Anterior cingulate cortex (tissue), 58 donors: Measurements from ENCODE around the gene NUDT14.

Source experiments
- DNase-seq, 58 donors: peaks; one replicate each; lab custom pipeline; 2025; lab: John Stamatoyannopoulos, UW

Gene NUDT14

GRCh38 chr14:105149146-105149781 lies 31.8 kb downstream of the NUDT14 start:
- DNase-seq, result no peak

GRCh38 chr14:105148604-105149145 lies 32.4 kb downstream of the NUDT14 start:
- DNase-seq, result no peak

GRCh38 chr14:105147671-105148603 lies 33.2 kb downstream of the NUDT14 start:
- DNase-seq, result no peak

- DNase-seq, result no peak
Observed at GRCh38 chr14:105146976-105147635, 34.0 kb downstream of the NUDT14 start.

GRCh38 chr14:105146181-105146975 lies 34.7 kb downstream of the NUDT14 start:
- no peak for DNase-seq

GRCh38 chr14:105145381-105146180 lies 35.5 kb downstream of the NUDT14 start:
- DNase-seq, result peak in 1 of 58 donors; percentile 27

GRCh38 chr14:105144666-105145380 lies 36.3 kb downstream of the NUDT14 start:
- no peak for DNase-seq

DNA sequence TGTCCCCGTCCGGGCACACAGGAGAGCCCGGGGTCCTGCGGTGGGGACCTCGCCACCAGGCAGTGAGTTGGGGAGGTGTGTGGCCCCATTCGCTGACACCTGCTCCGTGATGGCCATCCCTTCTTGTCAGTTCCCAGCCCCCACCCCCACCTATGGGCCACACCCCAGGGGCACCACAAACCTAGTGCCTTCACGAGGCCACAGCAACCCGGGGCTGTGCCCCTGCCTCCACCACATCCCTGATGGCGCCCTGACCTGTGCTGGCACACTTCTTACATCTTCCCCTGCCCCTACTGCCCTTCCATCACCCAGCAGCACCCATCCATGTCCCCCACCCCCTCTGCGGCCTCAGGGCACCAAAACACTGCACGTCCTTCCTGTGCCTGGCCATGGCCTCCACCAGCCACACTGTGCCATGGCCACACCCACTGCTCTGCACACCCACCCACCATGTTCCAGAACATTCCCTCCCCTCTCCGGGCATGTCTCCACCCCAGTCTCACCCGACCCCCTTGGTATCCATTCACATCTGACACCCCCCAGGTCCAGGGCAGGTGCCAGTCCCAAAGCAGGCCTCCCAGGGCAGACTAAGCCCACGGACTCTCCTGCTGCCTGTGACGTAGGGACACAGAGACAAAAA lies 37.0 kb downstream of the NUDT14 start:
- no peak for DNase-seq

DNA sequence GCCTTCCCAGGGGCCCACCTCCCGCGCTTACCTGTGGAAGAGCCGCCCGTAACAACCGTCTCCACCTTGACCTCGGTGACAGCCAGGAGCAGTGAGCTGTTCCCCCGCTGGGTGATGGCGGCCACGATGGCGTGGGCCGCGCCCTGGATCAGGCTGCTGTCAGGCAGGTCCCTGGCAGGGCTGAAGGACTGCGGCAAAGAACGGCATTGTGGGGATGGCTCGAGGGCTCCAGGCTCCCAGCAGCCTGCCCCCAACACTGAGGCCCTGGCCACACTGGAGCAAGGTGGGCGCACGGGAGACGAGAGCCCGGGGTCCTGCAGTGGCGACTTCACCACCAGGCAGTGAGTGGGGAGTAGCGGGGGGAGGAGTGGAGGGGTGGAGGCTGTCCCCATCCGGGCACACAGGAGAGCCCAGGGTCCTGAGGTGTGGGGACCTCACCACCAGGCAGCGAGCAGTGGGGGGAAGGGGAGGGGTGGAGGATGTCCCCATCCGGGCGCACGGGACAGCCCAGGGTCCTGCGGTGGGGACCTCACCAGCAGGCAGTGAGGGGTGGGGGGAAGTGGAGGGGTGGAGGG lies 37.6 kb downstream of the NUDT14 start:
- no peak for DNase-seq

DNA sequence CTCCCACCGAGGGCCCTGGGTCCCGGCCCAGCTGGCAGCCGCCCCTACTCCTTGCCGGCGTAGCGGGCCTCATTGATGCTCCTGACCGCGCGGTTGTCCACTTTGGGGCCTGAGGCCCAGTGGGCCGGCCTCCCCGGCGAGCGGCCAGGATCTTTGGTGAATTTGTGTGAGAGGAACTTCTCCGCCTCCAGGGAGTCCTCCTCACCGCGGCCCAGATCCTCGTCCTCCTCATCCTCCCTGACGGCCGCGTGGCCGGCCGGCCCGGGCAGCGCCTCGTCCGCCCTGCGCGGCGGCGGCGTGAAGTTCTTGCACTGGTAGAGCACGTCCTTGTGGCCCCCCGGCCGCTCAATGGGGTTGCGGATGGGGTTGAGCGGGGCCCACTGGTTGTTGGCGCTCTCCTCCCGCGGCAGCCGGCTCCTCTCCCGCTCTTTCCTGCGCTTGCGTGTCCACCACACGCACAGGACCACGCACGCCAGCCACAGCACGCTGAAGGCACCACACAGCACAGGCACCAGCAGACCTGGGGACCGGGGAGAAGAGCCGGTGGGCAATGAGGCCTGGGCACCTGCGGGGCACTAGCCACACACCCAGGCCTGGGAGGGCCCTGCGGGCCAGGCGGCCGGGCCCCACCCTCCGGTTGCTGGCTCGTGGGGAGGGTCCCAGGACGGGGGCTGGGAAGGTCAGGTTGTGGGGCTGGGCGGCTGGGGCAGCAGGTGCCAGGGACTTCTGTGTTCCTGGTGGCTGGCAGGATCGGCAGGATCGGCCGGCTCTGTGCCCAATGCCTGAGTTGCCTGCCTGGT lies 38.3 kb downstream of the NUDT14 start:
- DNase-seq, result no peak

- DNase-seq, result no peak
Observed at GRCh38 chr14:105141486-105142281, 39.4 kb downstream of the NUDT14 start.

DNA sequence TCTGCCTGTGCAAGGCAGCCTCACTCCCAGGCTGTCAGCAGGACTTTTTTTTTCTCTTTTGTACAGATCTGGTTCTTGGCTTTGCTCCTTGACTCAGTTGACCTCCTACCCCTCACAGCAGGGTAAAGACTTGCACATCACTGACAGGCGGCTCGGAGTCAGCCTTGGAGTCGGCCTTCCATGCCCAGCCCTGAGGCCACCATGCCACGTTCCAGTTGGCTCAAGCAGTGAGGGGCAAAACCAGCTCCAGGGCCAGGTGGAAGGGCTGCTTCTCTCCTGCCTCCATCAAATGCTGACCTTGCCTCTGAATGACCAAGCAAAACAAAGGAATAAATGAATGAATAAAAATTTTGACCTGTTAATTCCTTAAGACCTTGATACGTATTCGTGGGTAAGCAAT lies 40.1 kb downstream of the NUDT14 start:
- DNase-seq, result no peak

GRCh38 chr14:105140581-105140980 lies 40.5 kb downstream of the NUDT14 start:
- no peak for DNase-seq

GRCh38 chr14:105139831-105140239 lies 41.3 kb downstream of the NUDT14 start:
- DNase-seq, result no peak

- DNase-seq, result no peak
Observed at GRCh38 chr14:105139212-105139825, 41.8 kb downstream of the NUDT14 start.
